Neutrophil (primary cell): ENCODE measurements around the gene PCYT1A.
"Not testable (repeated sequence)": the region's sequence is repeated elsewhere in the genome, so short reads cannot be mapped to it uniquely, and the experiment has no call there.

Experiments used
- H3K27ac ChIP-seq: fragments of 200-600 bp; sonication (generic); 2 replicates; pipeline ENCODE4 v1.5.1; 2016; ENCODE audit warnings: mild to moderate bottlenecking, moderate library complexity
- H3K27me3 ChIP-seq: fragments of 200-600 bp; sonication (generic); 2 replicates; pipeline ENCODE4 v1.6.0; 2016; ENCODE audit warnings: mild to moderate bottlenecking
- H3K36me3 ChIP-seq: fragments of 200-600 bp; sonication (generic); 2 replicates; pipeline ENCODE4 v1.5.1; 2017
- H3K4me1 ChIP-seq, 2 experiments: fragments of 200-600 bp in 1 of 2; sonication (generic) in 1 of 2; 1 replicate in 1 of 2; 2 replicates in 1 of 2; pipeline versions ENCODE4 v1.5.1 to v1.6.1; 2013 to 2016; ENCODE audit warnings: low read depth in 1 of 2, low read length in 1 of 2, mild to moderate bottlenecking in 1 of 2, moderate library complexity in 1 of 2; ENCODE audit not compliant: control insufficient read depth in 1 of 2, insufficient read depth in 1 of 2
- H3K4me3 ChIP-seq, 2 experiments: fragments of 200-600 bp in 1 of 2; sonication (generic) in 1 of 2; 1 replicate in 1 of 2; 2 replicates in 1 of 2; pipeline ENCODE4 v1.5.1; 2013 to 2016; ENCODE audit warnings: low read depth in 1 of 2, low read length in 1 of 2, mild to moderate bottlenecking in 1 of 2, moderate library complexity in 1 of 2
- H3K9me3 ChIP-seq: fragments of 200-600 bp; sonication (generic); 2 replicates; pipeline ENCODE4 v1.5.1; 2016
- CTCF ChIP-seq: fragments of 200-600 bp; sonication (generic); IDR thresholded peaks from 2 replicates; pipeline ENCODE4 v1.5.1; 2016; ENCODE audit warnings: antibody characterized with exemption

The PCYT1A gene

DNA sequence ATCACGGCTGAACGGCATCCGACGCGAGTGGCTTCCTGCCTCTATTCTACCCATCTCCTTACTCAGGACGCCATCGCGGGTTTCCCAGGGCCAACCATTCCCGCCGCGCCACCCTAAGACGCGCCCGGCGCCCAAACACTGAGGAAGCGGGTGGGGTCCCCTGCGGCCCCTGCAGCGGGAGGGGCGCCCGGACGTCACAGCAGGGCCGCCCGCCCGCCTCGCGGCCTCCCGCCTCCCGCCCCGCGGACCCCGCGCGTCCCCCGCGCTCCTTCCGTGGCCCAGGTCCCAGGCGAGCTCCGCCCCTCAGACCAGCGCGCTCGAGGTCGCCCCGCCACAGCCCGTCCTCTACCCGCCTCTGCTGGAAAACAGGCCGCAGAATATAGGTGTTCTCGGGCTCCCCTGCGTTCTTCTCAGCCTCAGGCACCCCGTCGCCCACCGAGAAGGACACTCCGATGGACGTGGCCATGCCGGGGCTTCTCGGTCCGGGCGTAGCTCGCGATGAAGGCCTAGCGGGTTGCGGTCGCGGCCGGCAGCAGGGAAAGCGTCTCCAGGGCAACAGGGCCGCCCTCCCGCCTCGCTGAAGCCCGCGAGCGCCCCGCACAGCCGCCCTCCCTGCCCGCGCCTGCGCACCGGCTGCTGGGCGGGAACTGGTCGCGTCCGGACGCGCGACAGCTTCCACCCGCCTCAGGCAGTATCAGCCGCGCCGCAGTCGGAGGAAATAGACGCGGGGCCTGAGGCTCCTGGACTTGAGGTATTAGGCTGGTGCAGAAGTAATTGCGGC lies 30.4 kb upstream of the PCYT1A start, which contains the start of gene DYNLT2B:
Gene DYNLT2B (minus strand): TSS at position 554 of the 781 bp plus-strand sequence. CDS start 88 bp downstream, at position 466.
- peak; percentile 28 for TF ChIP-seq CTCF
- Histone ChIP-seq H3K36me3 (no peaks in the 10 kb centered on the region), H3K4me3 (peak within 1 kb of the TSS; percentile 84 to 90), H3K27ac (peak within 1 kb of the TSS; percentile 84), H3K4me1 (peaks cover 0 to 7% of the 10 kb centered on the region in 2 experiments), H3K9me3 (no peaks in the 10 kb centered on the region), H3K27me3 (no peaks in the 10 kb centered on the region)

DNA sequence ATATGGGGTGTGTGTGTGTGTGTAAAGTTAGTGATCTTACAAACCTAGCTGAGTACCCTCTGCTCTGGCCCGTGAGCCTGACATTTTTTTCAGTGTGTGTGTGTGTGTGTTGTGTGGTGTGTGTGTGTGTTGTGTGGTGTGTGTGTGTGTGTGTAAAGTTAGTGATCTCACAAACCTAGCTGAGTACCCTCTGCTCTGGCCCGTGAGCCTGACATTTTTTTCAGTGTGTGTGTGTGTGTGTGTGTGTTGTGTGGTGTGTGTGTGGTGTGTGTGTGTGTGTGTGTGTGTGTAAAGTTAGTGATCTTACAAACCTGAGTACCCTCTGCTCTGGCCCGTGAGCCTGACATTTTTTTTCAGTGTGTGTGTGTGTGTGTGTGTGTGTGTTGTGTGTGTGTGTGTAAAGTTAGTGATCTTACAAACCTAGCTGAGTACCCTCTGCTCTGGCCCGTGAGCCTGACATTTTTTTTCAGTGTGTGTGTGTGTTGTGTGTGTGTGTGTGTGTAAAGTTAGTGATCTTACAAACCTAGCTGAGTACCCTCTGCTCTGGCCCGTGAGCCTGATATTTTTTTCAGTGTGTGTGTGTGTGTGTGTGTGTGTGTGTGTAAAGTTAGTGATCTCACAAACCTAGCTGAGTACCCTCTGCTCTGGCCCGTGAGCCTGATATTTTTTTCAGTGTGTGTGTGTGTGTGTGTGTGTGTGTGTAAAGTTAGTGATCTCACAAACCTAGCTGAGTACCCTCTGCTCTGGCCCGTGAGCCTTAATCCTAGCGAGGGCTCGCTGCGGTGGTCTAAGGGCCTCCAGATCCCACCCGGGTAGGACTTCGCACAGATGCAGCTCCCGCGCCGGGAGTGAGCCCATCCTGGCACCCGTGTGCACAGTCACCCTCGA lies 29.5 kb upstream of the PCYT1A start:
- not testable (repeated sequence) for H3K4me1 ChIP-seq, H3K36me3 ChIP-seq, H3K27me3 ChIP-seq, H3K9me3 ChIP-seq
- H3K4me3 ChIP-seq = peak overlapping the region; percentile 84 to 90
- peak overlapping the region; percentile 84 for H3K27ac ChIP-seq

- no peak for TF ChIP-seq CTCF
- Histone ChIP-seq H3K4me3 (no peak overlapping the region), H3K27me3 (no peaks in the 10 kb centered on the region), H3K9me3 (no peaks in the 10 kb centered on the region), H3K4me1 (peaks cover 0 to 3% of the 10 kb centered on the region in 2 experiments), H3K27ac (no peak overlapping the region), H3K36me3 (no peaks in the 10 kb centered on the region)
Measured at GRCh38 chr3:196315821-196316220, 28.3 kb upstream of the PCYT1A start.

GRCh38 chr3:196314597-196314996 lies 27.1 kb upstream of the PCYT1A start:
- Histone ChIP-seq H3K9me3 (no peaks in the 10 kb centered on the region), H3K27me3 (no peaks in the 10 kb centered on the region), H3K27ac (no peak overlapping the region), H3K4me1 (peaks cover 0 to 3% of the 10 kb centered on the region in 2 experiments), H3K4me3 (no peak overlapping the region), H3K36me3 (no peaks in the 10 kb centered on the region)
- no peak for TF ChIP-seq CTCF

GRCh38 chr3:196314086-196314485 lies 26.6 kb upstream of the PCYT1A start:
- not testable (repeated sequence) for H3K4me1 ChIP-seq, H3K27me3 ChIP-seq, H3K27ac ChIP-seq, H3K36me3 ChIP-seq, H3K9me3 ChIP-seq, H3K4me3 ChIP-seq

DNA sequence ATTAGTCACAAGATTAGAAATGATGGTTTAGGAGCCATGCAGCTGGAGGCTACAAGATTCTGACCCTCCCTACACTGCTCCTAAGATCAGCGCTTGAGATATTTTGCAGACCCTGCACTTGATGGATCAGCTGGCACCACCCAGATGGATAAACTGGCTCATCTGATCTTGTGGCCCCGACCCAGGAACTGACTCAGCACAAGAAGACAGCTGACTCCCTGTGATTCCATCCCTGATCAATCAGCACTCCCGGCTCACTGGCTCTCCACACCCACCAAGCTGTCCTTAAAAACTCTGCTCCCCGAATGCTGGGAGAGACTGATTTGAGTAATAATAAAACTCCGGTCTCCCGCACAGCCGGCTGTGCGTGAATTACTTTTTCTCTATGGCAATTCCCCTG lies 15.4 kb upstream of the PCYT1A start:
- H3K27me3 ChIP-seq, H3K27ac ChIP-seq, H3K4me3 ChIP-seq, H3K9me3 ChIP-seq, H3K36me3 ChIP-seq, H3K4me1 ChIP-seq: not testable (repeated sequence)

- not testable (repeated sequence) for H3K36me3 ChIP-seq, H3K4me1 ChIP-seq
Measured at GRCh38 chr3:196302551-196302950, 15.0 kb upstream of the PCYT1A start.

More at GRCh38 chr3:196302551-196302950, 15.0 kb upstream of the PCYT1A start:
- H3K27ac ChIP-seq, H3K27me3 ChIP-seq, H3K9me3 ChIP-seq, H3K4me3 ChIP-seq: not testable (repeated sequence)
